Activated T-cell treated with anti-CD3 and anti-CD28 coated beads for 4 hours (primary cell): ENCODE measurements around the gene RGS11.

ENCODE experiments used
- DNase-seq: peaks from one replicate; pipeline ENCODE4 v3.0.0-alpha.2; 2020

RGS11 gene

DNA sequence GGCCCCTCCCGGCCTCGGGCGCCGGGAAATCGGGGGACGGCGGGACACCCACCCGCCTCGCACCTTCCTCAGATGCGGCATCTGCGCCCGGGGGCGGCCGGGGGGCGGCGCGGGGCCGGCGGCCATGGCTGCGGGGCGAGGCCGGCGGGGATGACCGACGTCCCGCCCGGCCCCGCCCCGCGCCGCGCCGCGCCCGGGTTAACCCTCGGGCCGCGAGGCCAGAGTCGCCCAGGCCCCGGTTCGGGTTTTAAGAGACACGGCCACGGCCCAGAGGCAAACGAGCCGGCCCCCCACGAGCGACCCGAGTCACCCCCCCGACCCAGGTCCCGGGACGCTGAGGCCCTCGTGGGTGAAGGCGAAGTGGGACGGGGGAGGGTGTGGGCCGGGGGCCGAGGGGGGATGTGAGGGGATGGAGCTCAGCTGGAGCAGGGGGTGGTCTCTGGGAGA, at the start of gene RGS11:
TSS of gene RGS11 (minus strand) at position 159 of the 447 bp plus-strand sequence. CDS start at position 126, 33 bp downstream.
- DNase-seq: no peak

DNA sequence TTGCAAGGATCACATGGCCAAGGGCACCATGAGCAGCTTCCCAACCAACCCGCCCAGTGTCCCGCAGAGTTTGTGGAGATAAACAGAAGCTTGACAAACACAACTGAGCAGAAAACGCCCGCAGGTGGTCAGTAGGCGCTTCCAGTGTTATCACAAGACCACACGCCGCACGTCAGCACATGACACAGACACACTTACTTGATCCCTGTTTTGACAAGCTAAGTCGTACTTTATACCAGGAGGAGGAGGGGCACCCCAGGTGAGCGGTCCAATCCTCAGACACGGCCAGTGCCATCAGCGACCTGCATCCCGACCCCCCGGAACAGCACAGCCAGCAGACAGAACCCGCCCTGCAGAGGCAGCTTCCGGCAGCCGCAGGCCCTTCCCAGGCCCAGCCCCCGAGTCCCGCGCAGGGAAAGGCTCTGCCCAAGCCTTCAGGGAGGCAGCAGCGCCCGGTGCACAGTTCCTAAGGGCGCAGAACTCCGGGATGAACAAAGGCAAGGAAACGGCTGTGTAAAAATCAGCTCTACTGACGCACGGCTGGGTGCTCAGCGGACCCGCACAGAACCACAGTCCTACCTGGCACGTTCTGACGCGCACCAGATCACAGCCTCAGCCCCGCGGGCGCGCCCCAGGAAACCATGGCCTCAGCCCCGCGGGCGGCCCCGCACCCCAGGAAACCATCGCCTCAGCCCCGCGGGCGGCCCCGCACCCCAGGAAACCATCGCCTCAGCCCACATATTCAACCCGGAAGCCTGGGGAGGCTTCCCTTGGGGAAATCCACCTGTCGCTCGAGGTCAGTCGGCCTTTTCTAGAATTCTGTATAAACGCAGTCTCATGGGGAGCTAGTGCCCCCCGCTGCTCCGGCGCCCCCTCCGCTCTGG, 48.9 kb upstream of the RGS11 start:
- peak; percentile 29 for DNase-seq

DNA sequence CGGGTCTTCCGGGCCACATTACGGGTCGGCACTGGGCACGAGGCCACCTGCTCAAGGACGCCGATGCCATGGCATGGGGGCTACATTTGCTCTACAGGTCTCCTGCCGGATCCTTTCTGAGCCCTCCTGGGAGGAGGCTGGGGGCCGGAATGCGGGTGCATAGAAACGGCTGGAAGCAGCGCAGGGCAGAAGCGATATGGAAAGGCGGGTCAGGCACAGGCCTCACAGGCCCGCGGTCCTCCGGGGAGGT, 48.4 kb upstream of the RGS11 start:
- DNase-seq: no peak

DNA sequence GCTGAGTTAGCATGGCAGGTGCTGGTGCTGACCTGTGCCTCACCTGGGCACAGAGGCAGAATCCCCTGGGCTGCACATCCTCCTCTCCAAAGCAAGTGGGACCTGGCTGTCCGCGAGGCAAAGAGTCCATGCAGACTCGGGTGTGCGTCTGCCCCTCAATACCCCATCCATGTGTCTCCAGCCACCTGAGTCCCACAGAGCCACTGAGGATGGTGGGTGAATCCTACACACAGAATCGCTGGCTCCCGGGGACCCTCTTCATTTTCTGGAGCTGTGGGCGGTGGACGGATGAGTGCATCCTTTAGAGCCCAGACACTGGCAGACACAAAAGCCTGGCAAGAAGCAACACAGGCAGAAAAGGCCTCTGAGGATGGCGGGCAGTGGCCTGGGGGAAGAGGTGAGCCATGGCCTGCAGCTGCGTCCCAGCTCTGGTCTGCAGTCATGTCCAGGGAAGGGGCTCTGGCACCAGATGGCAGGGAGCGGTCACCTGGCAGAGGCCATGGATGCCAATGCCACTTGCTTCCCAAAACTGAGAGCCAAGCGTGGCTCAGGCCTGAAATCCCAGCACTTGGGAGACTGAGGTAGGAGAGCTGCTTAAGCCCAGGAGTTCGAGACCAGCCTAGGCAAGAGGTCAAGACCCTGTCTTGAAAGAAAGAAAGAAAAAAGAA, 46.9 kb upstream of the RGS11 start:
- no peak for DNase-seq

DNA sequence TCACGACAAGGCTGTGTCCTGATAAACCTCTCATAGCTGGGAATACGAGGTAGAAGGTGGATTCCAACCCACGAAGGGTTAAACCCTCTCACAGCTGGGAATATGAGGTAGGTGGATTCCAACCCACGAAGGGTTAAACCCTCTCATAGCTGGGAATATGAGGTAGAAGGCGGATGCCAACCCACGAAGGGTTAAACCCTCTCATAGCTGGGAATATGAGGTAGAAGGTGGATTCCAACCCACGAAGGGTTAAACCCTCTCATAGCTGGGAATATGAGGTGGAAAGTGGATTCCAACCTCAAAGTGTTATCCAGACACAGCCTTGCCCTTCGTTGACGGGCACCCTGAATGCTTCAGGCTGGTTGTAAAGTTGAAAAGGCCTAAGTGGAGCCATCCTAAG, 45.8 kb upstream of the RGS11 start:
- no peak for DNase-seq

DNA sequence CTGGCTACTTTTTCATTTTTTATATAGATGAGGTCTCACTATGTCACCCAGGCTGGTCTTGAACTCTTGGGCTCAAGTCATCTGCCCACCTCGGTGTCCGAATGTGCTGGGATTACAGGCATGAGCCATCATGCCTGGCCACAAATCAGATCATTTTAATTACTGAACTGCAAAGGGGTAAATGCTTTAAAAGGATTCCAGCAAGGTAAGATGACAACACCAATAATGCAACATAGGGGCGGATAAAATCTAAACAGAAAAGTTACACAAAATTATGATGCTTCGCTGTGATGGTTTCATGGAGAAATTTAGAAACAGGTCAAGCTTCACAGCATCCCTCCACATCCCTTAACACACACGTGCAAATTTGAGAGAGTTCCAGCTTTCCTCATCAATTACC, 44.5 kb upstream of the RGS11 start:
- no peak for DNase-seq

DNA sequence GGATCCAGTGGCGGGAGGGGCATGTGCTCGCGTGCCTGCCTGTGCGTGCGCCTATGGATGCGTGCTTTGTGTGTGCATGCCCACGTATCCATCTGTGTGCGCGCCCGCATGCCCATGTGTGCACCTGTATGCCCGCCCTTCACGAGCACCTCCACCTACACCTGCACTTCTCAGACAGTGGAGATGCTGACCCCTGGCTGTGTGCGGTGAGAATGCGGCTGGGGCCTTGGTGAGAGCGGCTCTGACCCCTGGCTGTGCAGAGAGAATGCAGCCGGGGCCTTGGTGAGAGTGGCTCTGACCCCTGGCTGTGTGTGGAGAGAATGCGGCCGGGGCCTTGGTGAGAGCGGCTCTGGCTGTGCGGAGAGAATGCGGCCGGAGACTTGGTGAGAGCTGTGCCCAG, 42.9 kb upstream of the RGS11 start:
- no peak for DNase-seq

DNA sequence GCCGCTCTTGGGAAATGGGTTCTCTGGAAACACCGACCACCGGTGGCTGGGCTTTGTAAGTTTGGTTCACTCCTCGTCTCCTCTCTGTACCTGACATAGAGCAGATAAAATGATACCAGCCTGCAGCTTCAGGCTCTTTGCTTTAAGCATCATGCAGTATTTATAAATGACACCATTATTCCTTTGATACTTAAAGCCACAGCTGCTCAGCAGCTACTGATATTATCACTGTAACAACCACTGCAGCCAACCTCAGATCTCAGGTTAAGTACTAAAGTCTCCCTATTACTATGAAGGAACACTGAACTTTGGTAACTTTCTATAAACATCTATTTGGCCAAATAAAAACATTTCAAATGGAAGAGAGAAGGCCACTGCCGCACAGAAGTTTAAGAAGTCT, 41.8 kb upstream of the RGS11 start:
- no peak for DNase-seq

DNA sequence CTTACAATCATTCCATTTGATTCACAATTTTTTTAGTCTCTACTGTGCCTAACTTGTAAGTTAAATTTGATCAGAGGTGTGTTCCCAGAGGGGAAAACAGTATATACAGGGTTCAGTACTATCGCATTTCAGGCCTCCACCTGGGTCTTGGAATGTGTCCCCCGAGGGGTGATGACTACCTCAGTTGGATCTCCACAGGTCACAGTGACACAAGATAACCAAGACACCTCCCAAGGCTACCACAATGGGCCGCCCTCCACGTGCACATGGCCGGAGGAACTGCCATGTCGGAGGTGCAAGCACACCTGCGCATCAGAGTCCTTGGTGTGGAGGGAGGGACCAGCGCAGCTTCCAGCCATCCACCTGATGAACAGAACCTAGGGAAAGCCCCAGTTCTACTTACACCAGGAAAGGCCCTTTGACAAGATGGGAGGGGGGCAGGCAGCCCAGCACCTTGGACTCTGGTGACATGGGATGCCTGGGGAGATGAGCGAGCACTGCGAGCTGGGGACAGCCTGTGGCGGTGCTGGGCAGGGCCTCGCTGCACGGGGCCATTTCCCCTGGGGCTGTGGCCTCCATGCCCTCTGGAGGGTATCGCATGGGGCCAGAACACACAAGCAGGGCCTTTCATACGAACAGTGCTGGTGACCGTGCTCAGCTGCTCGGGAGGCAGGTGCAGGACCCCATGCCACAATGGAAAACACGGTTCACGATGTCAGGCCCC, 41.2 kb upstream of the RGS11 start:
- DNase-seq: no peak

DNA sequence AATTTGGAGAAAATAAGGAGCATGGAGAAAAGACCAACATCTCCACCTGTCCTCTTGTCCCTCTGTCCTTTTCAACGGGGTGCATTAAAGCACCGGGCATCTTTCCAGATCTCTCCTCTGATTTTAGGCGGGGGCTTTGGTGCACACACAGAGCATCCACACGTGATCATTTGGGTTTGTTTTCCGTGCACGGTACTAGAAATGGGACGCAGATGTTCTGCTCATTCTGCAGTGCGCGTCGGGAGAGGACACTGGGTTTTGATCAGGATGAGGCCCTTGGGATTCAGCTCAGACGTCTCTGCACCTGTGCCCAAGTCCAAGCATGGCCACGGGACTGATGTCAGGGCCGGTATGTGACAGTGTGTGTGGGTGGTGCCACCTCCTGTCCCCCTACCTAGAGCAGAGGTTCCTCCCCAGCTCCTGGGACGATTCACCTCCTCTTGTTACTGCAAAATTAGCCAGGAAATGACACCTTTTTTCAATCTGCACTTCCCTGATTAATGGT, 39.1 kb upstream of the RGS11 start:
- no peak for DNase-seq

DNA sequence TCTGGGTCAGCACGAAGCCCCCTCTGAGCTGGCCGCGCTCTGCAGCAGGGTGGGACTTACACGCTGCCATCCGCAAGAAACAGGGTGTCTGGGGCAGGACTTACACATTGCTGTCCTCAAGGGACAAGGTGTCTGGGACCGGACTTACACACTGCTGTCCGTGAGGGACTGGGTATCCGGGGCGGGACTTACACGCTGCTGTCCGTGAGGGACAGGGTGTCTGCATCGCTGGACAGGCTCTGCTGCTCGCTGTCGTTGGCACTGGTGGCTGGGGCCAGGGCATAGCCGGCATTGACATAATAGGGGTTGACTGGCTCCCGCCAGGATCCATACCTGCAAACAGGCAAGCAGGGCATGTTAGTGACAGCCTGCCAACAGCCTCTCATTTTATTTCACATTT, 38.6 kb upstream of the RGS11 start:
- DNase-seq: no peak

DNA sequence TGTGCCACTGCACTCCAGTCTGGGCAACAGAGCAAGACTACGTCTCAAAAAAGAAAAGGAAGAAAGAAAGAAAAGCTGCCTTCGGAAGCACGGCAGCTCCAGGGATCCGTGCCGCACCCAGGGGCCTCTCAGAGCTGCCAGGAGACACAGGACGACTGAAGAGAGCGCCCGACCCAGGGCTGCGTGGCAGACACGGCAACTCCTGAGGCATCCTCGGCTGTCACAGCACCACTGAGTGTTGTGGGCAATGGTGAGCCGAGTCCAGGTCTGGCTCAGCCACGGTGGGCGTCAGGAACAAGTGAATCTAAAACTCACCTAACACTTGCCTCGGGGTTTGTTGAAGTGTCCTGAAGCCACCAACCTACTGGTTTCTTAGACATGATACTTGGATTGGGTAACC, 36.0 kb upstream of the RGS11 start:
- no peak for DNase-seq

DNA sequence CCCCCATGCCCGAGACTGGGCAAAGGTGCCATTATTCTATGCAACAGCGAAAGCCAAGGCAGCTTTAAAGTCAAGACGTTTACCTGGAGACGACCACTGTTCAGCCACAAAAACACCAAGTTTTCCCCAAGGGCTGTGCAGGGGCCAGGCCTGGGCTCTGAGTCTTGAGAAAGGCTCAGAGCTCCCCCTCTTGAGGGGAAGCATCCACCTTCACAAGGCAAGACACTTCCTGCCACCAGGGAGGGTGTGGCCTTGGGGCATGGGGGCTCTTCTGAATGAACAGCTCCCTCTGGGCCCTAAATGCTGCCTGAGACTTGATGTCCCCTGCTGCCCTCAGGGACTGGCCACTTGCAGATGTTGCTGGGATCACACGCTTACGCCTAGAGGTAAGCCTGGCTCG, 33.7 kb upstream of the RGS11 start:
- DNase-seq: no peak

DNA sequence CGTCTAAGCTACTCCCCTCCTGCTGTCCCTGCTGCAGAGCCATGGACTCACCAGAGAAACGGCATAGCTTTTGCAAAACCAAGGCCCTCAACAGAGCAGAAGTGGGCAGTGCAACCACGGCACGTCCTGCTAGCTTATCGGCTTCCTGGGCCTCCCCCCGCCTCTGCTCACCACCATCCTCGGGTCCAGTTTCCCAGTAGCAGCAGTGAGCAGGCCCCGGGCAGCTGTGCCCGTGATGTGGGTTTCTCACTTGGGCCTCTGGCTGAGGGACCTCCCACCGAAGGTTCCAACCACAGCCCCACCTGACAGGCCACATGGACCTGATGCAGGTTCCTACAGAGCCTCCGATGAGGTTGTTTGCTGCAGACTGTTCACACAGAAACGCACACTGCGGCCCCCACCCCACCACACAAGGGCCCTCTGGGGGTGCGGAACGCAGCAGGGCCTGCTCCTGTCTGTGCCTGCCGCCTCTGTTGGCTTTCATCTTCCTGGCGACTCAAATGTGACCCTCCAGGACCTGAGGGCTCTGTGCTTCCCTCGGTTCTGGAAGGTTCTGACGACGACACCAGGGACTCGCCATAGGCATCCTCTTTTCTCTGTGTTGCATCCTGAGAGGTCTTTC, 32.1 kb upstream of the RGS11 start:
- DNase-seq: no peak

DNA sequence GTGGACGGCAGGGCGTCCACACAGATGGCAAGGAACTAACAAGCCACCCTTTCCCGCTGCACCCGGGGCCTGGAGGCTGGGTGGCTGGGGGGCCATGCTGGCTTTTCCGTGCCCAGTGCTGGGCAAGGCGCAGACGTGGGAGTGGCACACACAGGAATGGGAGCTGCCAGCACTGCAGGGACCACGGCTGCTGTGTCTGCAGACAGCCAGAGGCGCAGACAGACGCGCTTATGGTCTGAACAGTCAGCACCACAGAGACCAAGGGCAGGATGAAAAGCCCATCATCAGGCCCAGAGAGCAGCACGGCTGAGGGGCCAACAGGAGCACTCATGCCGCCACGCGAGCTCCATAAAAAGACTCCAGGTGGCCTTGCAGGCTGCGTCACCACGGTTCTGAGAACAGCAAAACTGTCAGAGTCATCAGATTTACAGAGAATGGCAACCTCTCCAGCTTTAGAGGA, 31.2 kb upstream of the RGS11 start:
- DNase-seq: no peak

DNA sequence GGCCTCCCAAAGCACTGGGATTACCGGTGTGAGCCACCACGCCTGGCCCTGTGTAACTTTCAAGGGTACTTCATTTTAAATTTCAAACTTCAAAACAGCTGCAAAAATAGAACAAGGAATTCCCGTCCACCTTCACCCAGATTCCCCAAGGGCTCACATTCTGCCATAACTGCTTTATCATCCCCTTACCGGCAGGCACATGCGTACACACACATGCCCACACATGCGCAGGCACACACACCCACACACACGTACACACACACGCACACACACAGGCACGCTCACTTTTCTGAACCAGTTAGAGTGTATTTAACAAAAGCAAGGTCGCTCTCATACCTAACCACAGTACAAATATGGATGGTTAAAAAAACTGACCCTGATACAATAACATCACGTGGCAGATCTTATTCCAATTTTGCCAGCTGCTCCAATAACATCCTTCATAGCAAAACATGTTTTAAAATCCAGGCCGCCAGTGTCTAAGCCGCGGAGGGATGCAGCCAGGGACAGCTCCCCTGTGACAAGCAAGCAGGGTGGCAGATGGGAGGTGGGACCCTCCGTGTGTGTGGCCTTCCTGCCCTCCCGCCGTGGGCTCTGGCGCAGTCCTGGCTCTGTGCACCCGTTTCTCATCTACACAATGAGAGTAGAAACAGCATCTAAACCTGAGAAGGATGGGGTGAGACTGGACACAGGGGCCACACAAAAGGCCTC, 30.3 kb upstream of the RGS11 start:
- DNase-seq: no peak

DNA sequence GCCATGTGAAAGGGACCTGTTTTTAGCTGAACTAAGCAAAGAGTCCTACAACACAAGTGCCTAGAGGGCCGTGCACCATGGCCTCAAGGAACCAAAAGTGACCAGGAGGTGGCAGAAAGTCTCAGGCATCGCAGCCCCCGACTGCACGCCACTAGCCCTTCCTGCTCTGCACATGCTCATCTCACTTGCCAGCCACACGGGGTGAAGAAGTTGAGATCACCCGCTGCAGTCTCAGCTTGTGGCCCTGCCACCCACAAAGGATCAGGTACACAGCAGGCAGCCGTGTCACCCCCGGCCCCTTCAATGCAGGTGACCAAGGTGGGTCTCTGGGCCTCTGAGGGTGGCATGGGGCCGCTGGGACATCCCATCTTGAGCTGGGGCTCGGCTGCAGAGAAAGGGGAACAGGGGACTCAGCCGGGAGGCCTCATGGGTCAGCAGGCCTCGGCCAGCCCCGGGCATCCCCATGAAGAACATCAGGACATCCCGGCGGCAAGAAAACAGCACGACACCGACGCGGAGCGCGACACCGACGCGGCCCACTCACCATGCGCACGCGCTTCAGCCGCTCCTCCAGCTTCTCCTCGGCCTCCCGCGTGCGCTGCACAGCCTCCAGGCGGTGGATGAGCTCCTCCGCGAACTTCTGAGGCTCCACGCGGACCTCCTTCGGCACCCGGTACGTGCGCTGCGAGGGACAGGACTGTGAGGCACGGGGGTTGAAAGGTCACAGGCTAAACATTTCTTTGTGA, 28.2 kb upstream of the RGS11 start:
- DNase-seq: no peak

DNA sequence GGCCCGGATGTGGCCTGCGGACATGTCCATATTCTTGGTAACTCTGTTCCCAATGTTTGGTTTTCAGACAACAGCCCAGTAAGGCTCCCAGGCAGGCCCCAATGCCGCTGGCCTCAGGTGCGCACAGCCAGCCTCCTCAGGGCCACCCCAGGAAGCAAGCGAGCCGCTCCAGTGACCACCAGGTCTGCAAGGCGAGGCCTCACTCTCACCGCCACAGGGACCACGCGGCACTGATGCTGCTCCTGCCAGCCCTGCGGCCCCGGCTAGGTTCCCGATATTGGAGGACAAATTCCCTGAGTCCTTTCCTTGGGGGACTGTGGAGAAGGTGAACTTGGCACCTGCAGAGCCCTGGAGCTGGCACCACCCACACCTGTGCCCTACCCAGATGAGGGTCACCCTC, 26.2 kb upstream of the RGS11 start:
- DNase-seq: no peak

DNA sequence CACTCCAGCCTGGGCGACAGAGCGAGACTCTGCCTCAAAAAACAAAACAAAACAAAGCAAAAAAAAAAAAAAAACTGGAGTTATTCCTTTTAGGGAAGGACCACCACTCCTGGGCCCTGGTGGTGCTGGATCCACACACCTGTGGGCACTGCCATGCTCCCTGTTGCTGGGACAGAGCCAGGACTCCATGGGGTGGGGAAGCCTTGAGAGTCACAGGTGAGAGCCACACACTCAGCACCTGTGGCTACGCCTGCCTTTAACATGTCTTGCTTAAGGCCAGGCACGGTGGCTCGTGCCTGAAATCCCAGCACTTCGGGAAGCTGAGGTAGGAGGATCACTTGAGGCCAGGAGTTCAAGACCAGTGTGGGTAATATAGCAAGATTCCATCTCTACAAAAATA, 25.5 kb upstream of the RGS11 start:
- no peak for DNase-seq

DNA sequence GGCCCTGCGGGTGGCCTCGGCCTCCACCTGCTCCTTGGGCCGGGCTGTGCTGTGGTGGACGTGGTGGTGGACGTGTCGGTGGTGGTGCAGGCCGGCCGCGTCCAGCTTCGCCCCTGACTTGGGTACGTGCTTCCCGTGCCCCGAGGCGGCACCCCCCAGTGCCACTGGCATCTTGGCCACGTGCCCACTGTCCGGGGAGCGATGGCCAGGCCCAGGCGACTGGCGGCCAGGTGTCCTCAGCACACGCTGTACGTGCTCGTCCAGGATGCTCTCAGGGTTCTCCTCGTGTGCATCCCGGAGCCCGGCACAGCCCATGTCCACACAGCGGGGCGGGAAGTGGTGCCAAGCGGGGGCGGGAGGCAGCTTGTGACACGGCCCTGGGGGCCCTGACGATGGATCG, 22.1 kb upstream of the RGS11 start:
- DNase-seq: no peak

DNA sequence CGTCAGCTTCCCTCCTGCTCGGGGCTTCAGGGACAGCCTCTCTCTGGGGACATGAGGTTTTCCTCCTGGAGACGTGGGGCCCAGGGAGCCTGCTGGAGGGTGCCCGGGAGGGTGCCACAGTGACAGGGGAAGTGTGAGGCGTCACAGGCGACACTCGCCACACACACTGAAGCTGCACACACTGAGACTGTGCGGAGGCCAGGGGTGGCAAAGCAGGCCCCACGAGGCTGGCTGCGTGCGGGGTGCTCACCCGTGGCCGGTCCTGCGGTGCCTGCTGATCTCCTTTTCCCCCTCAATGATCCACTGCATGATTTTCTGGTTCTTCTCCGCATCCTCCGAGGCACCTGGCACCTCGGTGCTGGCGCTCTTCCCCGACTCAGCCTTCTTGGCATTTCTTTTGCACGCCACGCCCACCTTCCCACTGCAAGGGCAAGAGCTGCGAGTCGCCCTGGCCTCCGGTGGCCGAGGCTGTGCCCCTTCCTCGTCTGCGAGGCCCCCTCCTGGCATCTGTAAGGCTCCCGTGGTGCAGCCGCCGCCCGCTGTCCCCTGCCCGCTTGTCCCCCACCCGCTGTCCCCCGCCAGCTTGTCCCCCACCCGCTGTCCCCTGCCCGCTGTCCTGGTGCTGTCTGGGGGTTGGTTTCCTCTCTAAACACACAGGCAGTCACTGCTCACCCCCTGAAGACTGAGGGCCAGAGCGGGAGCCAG, 21.2 kb upstream of the RGS11 start:
- no peak for DNase-seq
